GM21447 (cell line): Measurements from ENCODE around the gene SLC39A2.
"Not testable (repeated sequence)": the region's sequence is repeated elsewhere in the genome, so short reads cannot be mapped to it uniquely, and the experiment has no call there.

Experiments used
- ATAC-seq: cut with Tn5 transposase; IDR thresholded peaks from one replicate; pipeline ENCODE4 v1.9.1; 2021; ENCODE audit not compliant: unreplicated experiment

Gene SLC39A2

DNA sequence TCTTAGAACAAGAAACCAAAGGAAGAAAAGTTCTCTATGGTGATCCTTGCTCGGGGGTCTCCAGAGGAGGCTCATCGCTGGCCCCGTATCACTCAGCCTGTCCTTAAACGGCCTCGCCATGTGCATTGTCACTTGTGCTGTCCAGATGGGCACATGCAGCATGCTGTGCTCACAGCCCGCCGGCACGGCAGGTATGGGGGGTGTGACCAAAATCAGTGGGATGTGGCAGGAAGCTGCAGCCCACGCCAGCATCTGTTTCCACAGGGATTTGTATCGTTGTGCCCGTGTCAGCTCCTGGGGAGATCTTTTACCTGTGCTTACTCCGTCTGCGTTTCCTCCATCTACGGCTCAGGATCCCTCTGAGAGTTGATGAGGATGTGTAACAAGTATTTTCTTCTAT is 2.6 kb upstream of the SLC39A2 start:
- no peak for ATAC-seq

DNA sequence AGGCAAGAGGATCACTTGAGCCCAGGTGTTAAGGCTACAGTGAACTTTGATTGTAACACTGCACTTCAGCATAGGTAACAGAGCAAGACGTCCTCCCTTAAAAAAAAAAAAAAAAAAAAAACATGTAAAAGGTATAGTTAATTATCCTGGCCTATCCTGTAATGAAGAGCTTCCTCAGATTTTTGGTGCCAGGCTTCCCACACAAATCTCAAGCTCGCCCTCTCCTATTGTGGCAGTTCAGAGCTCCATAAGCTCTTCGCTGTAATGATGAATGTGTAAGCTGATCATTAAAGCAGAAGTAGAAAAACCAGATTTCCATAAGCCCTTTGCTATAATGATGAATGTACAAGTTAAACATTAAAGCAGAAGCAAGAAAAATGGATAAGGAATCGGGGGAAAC is 2.0 kb upstream of the SLC39A2 start:
- ATAC-seq: no peak

DNA sequence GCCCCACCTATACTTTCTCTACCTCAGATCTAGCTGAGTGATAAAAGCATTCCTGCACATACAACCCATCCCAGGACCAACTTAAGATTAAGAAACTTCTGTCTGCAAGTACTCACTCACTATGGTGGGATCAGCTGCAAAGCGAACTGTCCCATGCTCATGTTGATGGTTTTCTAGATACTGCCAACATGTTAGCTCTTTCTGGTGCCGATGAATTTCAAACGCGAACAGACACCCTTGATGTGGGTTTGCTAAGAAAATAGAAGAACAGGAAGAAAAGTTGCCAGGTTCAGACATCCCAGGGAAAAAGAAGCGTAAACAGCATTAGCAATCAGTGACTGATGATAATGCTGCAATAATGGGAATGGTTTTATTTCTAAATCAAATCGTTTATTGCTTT is 1.5 kb upstream of the SLC39A2 start:
- ATAC-seq: no peak

DNA sequence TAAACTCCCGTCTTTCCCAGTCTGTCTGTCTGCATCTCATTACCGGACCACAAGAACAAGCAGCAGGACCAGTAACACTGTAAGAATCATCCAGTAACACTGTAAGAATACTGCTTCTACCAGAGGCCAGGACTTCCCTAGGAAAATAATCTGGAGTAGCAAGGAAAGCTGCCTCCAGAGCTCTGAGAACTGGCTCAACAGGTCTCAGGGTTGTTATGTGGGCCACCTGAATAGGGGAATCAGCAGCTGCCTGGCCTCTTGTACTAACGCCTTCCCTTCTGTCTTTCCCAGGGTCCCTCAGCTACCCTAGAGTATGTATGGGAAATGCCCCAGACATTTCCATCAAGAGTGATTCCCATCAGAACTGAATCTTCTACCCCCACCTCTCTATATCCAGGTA is 954 bp upstream of the SLC39A2 start:
- no peak for ATAC-seq

DNA sequence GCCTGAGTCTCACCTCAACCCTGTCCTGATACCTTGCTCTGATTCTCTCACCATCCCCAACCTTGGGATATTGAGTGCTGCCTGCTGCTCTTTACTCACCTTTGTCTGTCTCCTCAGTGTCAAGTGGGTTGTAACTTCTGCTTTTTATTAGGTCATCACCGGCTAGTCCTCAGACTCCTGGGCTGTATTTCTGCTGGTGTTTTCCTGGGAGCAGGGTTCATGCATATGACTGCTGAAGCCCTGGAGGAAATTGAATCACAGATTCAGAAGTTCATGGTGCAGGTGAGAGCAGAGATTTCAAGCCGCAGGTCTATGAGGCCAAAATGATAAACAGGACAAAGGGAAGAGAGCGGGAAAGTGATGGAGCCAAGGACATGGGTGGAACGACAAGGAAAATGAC is 498 bp downstream of the SLC39A2 start:
- no peak for ATAC-seq

DNA sequence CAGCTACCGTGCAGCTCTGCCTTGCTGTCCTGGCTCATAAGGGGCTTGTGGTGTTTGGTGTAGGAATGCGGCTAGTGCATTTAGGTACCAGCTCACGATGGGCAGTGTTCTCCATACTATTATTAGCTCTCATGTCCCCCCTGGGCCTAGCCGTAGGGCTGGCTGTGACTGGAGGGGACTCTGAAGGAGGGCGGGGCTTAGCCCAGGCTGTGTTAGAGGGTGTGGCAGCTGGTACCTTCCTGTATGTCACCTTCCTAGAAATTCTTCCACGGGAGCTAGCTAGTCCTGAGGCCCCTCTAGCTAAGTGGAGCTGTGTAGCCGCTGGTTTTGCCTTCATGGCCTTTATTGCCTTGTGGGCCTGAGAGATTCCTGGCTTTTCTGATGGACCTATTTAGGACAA is 2.1 kb downstream of the SLC39A2 start:
- no peak for ATAC-seq

DNA sequence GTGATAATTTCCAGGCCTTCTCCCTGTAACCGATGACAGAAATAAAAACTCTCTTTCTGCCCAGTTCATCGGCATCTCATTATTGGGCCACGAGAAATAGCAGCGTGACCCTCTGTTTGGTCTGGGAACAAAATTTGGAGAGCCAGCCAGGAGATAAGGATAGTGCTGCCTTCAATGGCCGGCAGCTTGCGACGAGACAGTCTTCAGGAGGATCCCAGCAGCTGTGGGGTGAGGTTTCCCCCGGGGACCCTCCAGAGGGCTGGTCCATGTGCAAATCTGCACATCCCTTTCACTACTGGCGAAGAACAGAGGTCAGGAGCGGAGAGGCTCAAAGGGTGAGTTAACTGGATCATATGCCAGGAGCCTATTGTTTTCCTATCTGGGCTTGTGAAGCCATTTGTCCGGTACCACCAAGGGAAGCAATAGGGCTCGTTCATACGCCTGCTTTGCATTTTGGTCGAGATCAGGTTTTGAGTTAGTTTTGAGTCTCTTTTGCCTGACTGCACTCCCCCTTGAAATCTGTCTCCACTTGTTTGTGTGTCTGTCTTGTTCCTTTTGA is 4.8 kb downstream of the SLC39A2 start:
- no peak for ATAC-seq

DNA sequence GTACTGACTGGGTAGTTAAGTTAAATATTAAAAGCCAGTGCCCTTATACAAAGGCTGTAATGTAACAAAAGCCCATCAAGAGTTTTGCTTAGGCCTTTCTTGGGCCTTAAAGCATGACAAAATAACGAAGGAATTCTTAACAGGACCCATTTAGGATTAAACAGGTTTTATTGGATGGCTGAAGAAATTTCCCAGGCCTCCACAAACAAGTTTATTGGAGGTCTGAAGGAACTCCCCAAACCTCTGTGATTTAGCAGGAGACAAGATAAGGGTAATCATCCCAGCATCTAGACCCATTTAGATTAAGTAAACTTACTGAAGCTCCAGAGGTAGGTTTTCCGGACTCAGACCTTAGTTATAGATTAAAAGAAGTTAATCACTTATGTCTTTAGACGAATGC is 10.6 kb downstream of the SLC39A2 start:
- ATAC-seq: not testable (repeated sequence)

DNA sequence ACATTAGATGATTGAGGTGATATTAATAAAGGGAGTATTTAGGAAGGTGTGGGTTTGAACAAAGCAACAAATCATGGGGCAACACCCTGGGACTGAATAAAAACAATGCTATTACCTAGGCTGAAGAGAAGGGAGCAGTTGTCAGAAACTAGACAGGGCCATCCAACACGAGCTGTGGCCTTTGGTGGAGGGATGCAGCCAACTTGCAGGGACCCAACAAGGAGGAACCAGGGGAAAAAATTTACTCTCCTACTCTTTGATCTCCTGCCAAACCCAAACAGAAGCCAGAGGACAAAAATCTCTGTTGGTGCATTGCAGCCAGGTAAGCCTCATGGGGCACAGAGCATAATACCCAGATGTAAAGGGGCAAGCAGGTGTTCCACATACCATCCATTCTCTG is 12.0 kb downstream of the SLC39A2 start:
- no peak for ATAC-seq

DNA sequence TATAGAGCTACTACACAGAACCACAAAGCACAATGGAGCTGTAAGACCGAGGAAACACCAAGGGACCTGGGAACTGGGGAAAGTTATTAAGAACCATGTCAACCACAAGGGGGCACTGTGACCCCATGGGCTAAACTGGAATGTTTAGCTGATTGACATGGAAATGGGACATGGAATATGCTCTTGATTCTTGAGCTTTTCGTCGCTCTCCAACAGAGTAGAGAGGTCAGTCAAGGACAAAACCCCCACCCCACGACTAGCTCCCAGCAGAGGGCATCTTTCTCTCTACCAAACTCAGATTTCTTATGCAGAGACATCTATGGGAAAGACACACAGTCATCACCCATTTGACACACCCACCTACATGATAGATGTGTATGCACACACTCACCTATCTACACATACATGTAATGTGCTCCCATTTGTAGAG is 15.7 kb downstream of the SLC39A2 start:
- no peak for ATAC-seq

DNA sequence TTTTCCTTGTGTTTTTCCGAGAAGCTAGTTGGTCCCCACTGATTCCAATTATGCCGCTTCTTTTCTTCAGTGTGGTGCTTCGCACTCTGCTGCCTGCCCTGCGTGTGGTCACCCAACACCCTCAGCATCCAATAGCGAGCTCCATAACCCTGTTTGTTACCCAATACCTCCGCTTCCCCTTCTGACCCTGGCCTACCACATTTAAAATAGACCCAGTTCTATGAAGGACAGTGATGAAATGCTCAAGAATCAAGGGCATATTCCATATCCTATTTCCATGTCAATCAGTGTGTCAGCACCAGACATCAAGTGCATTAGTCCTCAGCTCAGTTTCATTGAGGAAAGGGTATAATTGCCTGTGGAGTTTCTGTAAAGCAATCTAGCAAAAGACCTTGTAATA is 16.2 kb downstream of the SLC39A2 start:
- ATAC-seq: no peak

DNA sequence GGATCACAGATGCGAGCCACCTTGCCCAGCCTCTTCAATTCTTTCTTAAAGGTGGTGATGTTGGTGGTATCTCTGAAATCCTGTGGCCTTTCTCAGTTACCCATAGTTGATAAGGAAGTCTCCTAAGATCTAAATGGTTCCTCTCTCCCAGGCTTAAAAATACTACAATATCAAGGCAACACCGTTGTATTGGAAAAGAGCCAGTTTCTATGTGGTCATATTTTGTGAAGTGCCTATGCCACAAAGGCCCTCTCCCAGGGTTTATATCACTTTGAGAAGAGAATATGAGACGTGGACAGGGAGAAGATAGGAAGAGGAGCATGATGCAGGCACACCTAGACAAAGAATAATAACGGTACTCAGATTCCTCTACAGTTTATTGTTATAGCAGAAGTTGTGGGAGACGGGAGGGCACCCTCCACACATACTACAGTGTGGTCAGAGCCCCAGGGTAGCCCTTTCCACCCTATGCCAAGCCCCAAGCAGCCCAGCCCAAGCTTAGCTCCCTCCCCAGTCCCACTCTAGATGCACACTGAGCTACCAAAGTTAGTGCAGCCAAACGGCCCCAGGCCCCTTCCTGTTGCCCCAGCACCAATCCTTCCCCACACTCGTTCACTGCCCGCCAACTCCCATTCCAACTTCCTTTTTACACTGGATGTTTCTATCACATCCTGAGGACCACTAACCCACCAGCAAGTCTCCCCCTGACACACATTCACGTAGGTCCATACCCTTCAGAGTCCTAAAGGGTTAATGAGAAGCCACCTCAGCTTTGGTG is 17.5 kb downstream of the SLC39A2 start:
- no peak for ATAC-seq

DNA sequence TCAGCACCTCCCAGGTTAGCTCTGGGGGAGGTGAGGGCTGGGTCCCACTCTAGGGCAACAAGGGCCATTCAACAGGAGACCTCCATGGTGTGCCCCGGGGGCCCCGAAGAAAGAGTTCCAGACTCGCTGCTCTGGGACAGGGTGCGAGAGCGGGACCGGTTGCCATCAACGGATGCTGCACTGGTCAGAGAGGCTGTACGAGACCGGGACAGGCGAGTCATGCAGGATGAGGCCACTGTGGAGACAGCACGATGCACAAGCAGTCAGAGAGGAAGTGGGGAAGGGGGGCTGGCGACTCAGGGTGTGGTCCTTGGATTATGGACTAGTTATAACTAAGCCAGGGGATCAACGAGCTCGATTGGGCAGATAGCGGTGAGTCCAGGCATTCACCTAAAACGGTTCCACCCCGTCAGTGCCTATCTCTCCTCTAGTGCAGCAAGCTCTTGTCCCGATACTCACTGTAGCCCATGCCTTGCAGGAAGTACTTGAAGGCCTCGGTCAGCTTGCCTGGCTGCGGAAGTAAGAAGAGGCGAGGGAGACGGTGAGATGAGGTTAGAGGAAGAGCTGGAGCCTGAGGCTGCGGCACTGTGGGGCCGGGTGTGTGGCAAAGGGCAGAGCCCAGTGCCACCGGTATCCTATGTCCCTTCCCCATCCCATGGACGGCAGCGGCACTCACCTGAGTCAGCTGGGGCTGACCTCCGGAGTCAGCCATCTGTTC is 18.6 kb downstream of the SLC39A2 start:
- no peak for ATAC-seq

DNA sequence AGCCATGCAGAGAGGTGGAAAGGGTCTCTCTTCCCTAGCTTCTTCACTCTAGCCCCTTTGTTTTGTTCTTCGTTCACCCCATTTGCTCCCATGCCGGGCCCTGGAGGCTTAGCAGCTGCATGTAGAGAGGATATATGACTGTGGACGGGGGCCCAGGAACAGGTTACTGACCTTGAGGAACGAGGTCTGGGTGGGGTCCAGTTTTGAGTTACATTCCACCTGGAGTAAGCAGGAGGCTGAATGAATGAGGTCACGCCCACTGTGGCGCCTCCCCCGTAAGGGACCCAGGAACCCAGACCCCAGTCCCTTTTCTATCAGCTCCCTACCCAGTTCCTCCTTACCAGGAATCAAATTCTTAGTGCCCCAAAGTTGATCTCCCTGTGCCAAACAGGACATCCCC is 19.2 kb downstream of the SLC39A2 start:
- ATAC-seq: no peak

DNA sequence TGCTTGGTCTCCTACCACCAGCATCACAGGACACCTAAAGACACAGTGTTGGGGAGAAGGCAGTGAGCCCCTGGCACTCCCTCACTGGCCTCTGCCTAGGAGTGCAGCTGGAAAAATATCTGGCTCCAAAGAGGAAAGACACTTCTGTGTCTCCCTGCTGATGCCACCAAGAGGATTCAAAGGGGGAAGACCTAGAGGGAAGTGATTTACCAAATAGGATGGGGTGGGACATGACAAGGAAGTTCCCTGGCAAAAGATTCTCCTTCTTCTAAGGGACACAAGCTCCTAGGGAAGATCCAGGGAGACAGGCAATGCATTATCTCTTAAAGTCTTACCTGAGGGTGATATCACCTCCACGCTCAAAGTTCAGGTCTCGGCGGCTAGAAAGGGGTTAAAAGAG is 19.7 kb downstream of the SLC39A2 start:
- no peak for ATAC-seq

DNA sequence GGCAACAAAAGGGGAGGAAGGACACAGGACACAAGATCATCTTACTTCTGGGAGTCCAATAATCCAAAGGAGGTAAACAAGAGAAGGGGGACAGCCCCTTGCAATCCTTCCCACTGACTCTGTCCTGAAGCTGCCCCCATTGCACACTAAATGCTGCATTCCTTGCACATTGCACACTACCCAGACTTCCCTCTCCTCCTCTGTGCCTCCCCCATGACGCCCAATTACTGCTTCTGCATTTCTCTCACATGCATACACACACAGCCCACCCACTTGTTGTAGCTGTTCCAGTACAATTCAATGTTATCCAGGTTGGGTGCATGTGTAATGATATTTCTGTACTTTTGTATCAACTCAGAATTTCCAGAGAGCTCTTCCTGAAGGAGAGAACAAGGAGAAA is 20.3 kb downstream of the SLC39A2 start:
- ATAC-seq: no peak

DNA sequence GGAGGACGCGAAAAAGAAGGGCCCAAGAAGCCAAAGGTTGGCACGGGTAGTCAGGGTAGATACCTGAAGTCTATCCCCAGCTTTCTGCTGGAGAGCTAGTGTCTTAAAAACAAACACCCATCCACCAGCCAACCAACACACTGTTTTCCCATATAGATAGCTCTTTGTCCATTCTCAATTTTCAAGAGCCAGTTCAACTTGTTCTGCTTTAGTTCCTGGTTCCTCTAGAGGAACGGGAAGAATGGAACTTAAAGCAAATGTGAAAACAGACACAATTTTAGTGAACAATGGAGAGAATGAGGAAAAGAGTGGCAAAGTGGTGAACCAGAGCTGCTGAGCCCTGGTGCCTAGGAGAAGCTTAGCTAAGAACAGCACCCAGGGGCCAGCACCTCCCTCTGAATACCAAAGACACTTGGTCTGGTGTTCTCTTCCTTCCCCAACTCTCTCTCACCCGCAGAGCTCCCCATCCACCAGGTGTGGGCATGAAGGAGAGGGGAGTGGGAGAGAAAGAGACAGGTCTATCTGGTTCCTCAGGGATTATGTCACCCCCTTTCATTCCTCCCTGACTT is 22.0 kb downstream of the SLC39A2 start:
- ATAC-seq: no peak

DNA sequence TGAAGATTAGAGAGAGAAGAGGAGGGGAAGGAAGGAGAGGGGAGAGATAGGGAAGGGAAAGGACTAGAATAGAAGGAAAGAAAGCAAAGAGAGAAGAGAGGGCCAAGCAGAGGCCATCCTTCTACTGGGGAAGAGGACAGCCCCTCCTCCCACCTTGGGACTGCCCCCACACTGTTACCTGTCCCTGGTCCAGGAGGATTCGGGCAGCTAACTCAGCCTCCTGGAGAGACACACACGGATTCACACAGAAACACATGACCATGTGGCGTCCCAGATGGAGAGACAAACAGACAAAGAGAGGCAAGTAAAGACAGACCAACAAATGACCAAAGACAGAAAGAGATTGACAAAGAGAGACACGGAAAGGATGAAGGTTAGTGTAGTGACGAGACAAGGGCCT is 23.6 kb downstream of the SLC39A2 start:
- no peak for ATAC-seq

DNA sequence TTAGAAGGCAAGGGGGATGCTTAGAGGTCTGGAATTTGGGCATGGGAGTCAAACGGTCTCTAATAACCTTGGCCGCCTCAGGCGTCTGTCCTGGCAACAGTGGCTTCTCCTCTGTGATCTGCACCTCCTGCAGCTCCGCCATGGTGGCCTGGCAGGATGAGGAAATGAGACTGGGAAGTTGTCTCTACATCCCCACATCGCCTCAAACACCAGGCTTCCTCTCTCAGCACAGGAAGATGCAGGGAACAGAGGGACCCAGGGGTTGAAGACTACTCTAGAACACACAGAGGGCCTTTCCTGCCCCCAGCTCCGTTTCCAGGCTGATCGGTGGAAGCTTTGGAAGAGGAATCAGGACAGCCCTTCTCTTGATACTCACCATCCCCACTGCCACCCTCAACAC is 24.1 kb downstream of the SLC39A2 start:
- no peak for ATAC-seq

DNA sequence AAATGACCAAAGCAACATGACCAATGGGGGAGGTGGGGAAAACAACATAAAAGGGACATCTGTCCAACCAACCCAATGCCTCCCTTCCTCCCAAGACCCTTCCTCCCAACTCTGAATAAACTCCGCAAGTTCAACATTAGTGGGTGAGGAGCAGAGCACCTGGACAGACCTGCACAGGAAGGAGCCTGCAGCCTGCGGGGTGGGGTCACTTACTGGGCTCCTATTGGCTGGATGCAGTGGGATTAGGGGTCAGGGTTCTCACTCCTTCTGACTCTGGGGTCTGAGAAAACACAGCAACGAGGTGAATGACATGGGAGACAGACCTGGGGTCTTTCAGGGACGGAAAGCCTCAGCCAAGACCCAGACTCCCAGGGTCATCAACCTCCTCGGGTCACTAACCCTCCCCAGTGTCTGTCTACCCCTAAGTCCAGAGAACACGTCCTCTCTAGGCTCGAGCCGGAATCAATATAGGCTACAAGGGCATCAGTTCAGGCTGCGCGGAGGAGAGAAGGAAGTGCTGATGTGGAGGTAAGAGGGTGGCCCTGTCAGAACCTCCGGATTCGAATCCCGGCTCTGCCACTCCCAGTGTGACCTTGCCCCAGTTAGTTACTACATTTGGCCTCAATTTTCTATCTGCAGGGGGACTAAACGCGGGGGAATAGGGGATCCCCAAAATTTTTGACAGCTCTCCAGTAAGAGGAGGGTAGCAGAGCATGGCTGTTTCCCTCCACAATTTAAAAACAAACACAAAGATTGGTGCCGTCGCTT is 24.9 kb downstream of the SLC39A2 start:
- no peak for ATAC-seq
